GM19452 (cell line): ENCODE data around the gene SLC66A1.
"Not testable (repeated sequence)": the region's sequence is repeated elsewhere in the genome, so short reads cannot be mapped to it uniquely, and the experiment has no call there.

ENCODE experiments used
- ATAC-seq: cut with Tn5 transposase; IDR thresholded peaks from one replicate; pipeline ENCODE4 v1.9.1; 2021; ENCODE audit not compliant: unreplicated experiment

The SLC66A1 gene

DNA sequence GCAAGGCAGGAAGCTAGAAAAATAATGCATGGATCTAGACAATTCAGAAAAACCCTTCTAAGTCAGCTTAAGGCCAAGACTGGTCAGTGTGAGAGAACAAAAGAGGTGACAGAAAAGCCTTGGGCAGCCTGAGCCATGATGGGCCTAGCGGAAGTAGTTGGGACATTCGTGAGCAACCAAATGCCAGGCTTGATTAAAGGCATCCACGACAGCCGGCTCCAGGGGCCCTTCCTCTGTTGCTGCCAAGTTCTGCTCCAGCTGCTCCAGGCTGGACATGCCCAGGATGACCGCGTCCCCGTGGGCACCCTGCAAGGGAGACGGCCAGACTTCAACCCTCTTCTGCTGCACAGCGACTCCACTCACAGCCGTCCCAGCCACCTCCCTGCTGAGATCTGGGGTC, 8.0 kb upstream of the SLC66A1 start:
- not testable (repeated sequence) for ATAC-seq

DNA sequence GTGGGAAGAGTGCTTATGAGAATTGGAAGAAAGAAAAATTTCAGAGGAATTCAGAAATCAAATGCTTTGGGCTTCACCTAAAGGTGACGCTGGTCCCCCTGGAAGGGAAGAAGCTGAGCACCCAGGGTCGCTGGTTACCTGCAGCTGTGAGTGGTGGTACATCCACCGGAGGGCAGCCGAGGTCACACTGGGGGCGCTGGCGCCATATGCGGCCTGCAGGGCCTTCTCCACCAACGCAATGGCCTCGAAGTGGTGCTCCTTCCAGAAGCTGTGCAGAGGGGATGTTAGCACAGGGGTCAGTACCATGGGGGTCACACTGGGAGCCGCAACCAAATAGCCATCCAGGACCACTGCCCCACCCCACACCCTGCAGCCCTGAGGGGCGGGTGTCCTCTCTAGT, 6.2 kb upstream of the SLC66A1 start:
- no peak for ATAC-seq

DNA sequence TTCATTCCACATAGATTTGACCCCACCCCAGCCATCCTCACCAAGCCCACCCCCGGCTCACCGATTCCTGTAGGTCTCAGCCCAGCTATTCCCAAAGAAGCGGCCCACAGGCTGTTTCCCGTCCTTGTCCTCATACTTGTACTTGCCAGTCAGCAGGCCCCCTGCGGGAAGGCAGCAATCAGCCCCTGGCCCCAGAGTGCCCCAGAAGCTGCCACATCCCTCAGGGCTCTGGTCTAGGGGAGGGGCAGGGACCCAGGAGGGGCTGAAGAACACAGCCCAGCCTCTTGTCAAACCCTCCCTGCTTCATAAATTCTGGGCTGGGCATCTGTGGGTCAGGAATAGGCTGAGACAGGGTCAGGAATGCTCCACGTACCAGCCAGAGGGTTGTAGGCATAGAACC, 5.2 kb upstream of the SLC66A1 start:
- no peak for ATAC-seq

GRCh38 chr1:19307794-19308508, 4.2 kb upstream of the SLC66A1 start:
- ATAC-seq, result no peak

- no peak for ATAC-seq
Measured at GRCh38 chr1:19308509-19308907, 3.6 kb upstream of the SLC66A1 start.

DNA sequence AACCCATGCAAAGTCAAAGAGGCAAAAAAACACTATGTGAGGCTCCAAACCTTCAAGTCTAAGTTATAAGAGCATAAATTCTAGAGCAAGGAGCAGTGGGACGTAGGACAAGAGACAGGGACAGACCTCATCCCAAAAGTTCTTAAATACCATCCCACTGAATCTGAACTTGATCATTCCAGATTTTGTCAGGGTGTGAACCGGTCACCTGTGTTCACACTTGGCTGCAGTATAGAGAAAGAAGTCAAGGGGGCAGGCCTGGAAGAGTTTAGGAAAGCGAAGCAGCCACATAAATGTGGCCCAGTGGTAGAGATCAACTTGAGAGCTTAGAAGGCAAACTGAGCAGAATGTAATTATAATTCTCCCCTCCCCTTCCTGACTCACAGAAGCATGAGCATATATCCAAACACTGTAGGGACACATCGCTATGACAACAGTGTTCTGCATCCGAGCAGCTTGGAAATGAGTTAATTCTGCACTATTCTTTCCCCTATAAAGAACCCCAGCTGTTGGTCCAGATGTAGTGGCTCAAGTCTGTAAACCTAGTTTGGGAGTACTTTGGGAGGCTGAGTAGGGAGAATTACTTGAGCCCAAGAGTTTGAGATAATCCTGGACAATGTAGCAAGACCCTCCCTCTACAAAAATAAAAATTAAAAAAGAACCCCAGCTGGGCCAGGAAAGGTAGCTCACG, 2.9 kb upstream of the SLC66A1 start:
- no peak for ATAC-seq

DNA sequence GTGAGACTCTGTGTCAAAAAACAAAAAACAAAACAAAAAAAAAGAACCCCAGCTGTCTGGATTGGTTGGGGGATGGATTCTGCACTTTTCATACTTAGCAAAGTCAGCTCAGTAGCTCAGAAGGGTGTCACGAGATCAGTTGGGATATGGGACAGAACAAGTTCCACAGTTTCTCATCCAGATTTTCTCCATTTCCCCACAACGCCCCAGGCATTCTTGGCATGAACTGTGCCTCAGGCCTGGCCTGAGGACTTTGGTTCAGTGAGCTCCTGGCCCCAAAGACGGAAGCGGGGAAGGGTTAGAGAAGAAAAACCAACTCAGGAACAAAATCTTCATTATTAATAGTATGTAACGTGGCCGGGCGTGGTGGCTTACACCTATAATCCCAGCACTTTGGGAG, 2.1 kb upstream of the SLC66A1 start:
- ATAC-seq, result no peak

DNA sequence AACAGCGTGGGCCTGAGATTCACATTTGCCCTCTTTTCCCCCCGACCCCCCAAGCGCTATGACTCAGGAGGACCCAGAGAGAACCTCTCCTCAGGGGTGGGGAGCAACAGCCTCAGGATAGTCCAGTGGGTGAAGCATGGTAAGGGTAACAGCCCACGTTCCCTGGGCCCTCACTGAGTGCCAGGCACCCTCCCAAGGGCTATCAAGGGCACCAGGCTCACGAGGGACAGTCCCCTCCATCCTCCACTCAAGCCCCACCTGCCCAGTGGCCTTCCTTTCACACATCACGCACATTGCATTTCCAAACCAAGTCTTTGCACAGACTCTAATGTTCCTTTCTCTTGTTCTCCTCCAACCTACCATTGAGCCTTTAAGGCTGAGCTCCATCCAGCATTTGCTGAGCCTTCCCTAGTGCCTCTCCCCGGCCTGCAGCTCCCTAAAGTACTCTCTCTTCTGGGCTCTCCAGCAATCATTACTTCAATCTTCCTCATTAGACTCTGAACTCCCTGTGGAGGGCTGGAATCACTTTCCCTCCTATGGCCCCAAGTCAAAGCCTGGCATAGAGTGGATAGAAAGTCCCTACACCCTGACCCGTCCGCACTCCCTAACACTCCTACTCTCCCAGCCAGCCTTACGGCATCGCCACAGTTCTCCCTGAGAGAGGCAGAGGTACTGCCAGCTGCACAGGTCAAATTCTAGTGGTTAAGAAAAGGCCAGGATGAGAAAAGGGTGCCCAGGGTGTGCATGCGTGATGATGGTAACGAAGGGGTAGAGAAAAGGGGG, 1.2 kb upstream of the SLC66A1 start:
- ATAC-seq, result no peak

- peak; percentile 2 for ATAC-seq
Measured at GRCh38 chr1:19311503-19311930, 609 bp upstream of the SLC66A1 start.

DNA sequence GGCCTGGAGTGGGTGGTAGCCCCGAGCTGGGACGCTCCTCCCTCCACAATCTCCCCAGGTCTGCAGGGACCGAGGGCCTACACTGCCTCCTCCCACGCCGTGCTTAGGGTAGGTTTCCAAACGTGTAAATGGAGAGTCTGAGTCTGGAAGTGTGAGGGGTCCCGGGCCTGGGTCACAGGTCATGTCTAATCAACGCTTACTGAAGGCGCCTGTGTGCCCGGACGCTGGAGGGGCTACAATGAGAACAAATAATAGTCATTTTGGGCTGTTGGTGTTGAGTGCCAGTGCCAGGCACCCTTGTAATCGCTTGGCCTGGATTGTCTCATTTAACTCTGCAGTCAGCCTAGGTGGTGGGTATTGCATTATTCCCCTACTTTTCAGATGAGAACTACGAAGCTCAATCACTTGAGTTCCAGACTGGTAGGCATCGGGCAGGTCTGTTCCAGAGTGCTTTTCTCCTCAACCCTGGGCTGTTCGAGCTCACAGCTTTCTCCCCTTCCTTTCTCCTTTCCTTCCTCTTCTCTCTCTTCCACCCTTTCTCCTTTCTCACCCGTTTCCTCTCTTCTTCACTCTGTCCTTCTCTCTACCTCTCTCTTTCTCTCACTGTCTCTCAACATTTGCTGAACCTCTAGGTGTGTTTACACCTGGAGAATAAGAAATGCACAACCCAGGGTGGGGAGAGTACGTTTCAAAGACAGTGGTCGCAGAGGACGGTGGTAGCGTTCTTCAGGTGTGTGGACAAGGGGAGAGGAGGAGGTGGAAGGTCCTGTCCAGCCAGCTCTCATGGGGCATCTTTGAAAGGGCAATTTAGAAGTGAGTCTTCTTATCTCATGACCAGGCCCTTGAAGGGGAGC, 883 bp downstream of the SLC66A1 start:
- ATAC-seq, result no peak

DNA sequence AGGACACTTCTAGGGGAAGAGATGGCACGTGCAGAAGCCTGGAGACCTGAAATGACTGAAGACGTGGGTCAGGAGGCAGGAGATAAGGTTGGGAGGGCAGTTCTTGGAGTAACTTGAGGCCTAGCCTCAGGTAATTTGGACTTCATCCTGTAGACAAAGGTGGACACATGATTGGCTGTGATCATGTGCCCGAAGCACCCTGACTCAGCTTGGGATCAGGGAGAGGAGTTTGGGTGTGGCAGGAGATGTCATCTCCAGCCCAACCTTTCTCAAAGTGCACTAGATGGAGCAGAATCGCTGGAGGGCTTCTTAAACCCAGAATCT, 1.5 kb downstream of the SLC66A1 start:
- no peak for ATAC-seq

DNA sequence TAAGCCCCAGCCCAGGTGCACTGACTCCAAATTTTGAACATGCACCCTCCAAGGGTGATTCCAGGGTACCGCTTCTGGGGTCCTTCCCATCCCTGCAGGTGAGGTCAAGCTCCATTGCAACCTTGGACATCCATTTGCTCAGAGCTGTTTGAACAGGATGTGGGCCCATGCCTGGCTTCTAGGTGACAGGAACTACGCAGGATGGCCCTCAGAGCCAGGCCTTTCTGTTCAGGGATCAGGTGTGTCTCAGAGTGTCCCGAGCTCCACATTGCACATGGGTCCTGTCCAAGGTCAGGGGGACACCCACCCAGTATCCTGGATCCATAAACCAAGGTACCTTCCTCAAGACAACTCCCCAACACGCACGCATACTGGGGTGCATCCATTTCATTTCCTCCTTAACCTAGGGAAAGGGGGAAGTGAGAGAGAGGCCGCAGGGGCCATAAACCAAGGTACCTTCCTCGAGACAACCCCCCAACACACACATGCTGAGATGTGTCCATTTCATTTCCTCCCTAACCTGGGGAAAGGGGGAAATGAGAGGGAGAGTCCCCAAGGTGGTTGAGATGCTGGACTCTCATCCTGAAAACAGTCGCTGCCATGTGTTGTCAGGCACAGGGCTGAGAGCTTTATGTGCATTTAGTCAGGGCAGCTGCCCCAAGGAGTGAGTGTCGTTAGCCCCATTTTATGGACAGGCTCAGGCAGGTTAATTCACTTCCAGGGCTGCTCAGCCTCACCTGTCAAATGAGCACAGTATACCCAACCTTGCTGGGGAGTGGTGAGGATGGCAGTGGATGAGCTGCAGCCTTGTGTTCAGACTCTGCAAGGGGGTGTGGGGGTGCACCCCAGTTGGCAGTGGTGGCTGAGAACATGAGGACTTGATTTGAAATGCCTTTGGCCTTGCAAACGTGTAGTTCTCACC, 2.1 kb downstream of the SLC66A1 start:
- no peak for ATAC-seq

DNA sequence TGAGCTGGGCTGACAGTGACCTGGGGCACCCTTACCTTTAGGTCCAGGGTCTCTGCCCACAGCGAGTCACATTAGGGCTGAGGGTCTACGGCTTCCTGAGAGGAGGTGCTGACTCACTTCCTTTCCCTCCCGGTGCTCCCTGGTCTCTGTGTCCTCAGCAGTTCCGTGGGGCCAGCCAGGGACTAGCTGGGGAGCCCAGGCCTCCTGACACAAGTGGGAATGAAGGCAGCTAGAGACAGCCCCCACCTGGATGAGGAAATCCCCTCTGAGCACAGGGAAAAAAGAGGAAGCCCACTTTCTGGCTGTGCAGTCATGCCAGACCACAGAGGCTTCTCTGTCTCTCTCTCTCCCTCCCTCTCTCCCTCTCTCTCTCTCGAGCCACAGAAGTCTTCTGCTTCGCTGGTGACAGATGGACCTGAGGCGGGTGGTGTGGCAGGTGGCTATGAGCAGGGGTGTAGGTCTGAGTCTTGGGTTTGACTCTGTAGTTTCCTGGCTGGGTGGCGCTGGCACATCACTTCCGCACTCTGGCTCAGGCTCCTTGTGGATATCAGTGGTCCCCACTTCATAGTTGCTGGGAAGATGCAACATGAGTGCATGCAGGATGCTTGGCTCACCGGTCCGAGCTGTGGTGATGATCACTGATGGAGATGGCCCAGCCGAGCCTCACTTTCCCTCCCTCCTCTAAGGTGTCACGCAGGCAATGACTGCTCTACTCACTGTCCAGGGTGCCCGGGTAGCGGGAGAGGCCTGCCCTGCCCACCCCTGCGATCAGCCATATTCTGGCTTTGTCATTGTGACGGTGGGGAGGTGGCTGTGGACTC, 3.5 kb downstream of the SLC66A1 start:
- ATAC-seq, result no peak

DNA sequence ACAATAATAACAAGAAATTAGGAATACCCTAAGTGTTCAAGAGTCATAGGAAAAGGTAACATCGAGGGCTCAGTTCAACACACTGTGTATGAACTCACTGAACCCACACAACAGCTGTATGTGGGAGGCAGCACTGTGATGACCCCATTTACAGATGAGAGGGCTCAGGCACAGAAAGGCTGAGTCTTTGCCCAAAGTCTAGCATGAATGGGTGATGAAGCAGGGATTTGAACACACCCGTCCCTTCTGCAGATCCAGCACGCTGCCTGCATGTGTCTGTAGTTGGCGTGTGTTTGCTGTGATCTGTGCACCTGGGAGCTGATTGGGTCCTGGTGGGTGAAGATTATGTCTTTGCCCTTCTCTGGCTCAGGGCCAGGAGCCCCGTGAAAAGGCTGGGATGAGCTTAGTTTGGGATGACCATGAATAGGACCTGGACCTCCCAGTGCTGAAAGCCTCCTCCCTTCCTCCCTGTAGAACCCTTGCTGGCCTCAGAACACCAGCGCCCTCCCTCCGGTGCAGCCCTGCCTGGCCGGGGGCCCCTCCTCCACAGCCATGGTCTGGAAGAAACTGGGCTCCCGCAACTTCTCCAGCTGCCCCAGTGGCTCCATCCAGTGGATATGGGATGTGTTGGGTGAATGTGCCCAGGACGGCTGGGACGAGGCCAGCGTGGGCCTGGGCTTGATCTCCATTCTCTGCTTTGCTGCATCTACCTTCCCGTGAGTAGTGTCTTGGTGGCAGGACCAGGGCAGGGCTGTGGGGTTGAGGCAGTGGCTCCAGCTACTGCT, 5.2 kb downstream of the SLC66A1 start:
- ATAC-seq, result no peak

DNA sequence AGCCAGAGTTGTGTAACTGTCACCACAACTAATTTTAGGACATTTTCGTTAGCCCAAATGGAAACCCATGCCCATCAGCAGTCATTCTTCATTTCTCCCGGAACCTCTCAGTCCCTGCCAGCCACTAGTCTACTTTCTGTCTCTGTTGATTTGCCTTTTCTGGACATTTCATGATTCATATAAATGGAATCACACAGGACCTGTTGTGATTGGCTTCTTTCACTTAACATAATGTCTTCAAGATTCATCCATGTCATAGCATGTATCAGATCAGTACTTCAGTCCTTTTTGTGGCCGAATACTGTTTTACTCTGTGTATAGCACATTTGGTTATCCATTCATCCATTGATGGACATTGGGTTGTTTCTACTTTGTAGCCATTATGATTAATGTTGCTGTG, 7.1 kb downstream of the SLC66A1 start:
- ATAC-seq, result no peak

DNA sequence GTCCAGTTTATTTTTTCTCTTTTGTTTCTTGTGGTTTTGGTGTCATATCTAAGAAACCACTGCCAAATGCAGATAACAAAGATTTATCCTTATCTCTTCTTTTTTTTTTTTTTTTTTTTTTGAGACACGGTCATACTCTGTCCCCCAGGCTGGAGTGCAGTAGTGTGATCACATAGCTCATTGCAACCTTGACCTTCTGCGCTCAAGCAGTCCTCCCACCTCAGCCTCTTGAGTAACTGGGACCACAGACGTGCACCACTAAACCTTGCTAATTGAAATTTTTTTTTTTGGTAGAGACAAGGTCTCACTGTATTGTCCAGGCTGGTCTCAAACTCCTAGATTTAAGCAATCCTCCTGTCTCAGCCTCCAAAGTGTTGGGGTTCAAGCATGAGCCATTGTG, 8.9 kb downstream of the SLC66A1 start:
- no peak for ATAC-seq

- ATAC-seq, result no peak
Measured at GRCh38 chr1:19322481-19322880, 10.4 kb downstream of the SLC66A1 start.

DNA sequence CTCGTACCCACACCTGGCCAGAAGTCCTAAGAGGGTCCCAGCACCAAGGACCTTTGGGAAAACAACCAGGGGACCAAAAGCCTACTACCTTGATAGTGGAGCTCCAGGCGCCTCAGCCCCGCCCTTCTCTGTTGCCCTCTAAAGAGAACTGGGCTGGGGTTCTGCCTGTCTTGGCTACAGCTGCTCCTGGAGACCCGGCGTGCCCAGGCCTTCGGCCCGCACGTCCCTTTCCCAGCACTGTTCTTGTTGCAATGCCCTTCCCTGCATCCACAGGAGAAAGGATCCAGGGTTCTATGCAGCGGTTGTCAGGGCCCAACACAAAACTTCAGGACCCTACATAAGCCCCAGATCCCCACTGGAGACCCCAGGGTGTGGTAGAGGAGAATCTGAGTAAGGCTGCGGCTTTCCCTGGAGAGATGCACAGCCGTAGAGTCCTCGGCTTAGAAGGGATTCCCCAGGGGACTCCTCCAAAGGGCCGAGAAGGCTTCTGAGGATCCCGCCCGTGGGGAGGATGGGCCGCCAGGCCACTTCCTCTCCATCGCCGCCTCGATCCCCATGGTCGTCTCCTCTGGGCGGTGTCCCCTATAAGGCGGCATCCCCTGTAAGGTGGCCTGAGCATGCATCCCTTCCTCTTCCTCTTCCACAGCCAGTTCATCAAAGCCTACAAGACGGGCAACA, 12.0 kb downstream of the SLC66A1 start:
- no peak for ATAC-seq
